ENCODE measurements around the gene FITM1.

GRCh38 chr14:24132976-24133375, 2.5 kb downstream of the FITM1 start:
- no peak for TF ChIP-seq POLR2AphosphoS5 (IDR thresholded peaks at IDR 0.05)
- no peak for TF ChIP-seq CTCF (IDR thresholded peaks at IDR 0.05)
